Upper lobe of right lung (tissue), 1 donor: Measurements from ENCODE around the gene TMBIM6. TPM values are rescaled to one million over a fixed set of nuclear protein-coding genes. Genes with fewer than 3 reads are reported as not detected.

ENCODE experiments used
- ATAC-seq: fragments of 200-7000 bp; cut with Tn5 transposase; one replicate; pipeline ENCODE4 v1.9.1; 2020; ENCODE audit warnings: mild to moderate bottlenecking, moderate library complexity
- DNase-seq: peaks from one replicate; pipeline ENCODE4 v3.0.0-alpha.2; 2020
- H3K27ac ChIP-seq: fragments of 200-600 bp; one replicate; pipeline ENCODE4 v1.8.0; 2022
- H3K27me3 ChIP-seq: fragments of 200-600 bp; one replicate; pipeline ENCODE4 v1.8.0; 2022; ENCODE audit warnings: mild to moderate bottlenecking
- H3K36me3 ChIP-seq: fragments of 200-600 bp; one replicate; pipeline ENCODE4 v1.8.0; 2022
- H3K4me1 ChIP-seq: fragments of 200-600 bp; one replicate; pipeline ENCODE4 v1.8.0; 2022
- H3K4me3 ChIP-seq: fragments of 200-600 bp; one replicate; pipeline ENCODE4 v1.8.0; 2022; ENCODE audit warnings: mild to moderate bottlenecking
- H3K9me3 ChIP-seq: fragments of 200-600 bp; one replicate; pipeline ENCODE4 v1.8.0; 2022
- intact Hi-C: fragments of 100-400 bp; cut with DNase I; formaldehyde crosslinking; loops from one replicate; pipeline ENCODE4 v1.11.0; 2022
- total RNA-seq: library from RNA; stranded (reverse); fragmentation: NEBNext Ultra II Directional; extraction: Animal tissue kit (Norgen Biotek cat#: 25700); gene quantifications from one replicate; pipeline ENCODE4 v1.2.1, GENCODE V29; 2021
- TF ChIP-seq, protein P1 (sequence below): fragments of 200-600 bp; IDR thresholded peaks from one replicate; pipeline ENCODE4 v1.8.0; 2022; ENCODE audit warnings: antibody characterized with exemption
- donor health status: DM: no; HTN: yes; CAD: no; lungs with severe emphysema.

Gene TMBIM6
- total RNA-seq, 1 donor from 2014 or later, result 654 TPM

DNA sequence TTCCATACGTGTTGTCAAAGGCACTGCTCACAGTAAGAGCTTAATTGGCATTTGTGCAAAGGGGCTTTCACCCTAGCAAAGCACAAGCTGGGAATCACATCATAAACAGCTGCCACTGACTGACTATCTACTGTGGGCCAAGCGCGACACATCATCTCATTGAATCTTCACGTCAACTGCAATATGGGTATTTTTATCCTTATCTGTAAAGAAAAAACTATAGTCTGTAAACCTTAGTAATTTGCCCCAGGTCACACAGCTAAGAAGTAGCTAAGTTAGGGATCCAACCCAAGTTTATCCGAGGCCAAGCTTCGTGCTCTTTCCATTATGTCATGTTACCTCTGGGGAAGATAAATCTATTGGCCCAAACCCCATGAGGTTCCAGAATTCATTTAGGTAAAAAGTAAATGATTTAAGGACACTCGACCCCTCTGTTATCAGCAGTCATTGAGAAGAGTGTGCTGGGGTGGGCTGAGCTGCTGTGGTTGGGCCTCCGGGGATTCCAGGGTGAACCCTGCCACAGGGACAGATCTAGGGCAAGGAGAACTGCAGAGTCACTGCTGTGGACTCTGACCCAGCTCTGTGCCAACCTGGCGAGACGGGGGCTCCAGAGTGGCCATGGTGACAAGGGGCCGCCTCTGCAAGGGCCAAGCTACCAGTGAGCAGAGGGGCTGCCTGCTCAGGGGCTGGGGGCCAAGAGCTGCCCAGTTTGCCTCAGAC is 59.2 kb downstream of the TMBIM6 start:
- peak; percentile 10 for ATAC-seq
- intact Hi-C loops, result no loop called here
- H3K27ac ChIP-seq, result no peak overlapping the region

DNA sequence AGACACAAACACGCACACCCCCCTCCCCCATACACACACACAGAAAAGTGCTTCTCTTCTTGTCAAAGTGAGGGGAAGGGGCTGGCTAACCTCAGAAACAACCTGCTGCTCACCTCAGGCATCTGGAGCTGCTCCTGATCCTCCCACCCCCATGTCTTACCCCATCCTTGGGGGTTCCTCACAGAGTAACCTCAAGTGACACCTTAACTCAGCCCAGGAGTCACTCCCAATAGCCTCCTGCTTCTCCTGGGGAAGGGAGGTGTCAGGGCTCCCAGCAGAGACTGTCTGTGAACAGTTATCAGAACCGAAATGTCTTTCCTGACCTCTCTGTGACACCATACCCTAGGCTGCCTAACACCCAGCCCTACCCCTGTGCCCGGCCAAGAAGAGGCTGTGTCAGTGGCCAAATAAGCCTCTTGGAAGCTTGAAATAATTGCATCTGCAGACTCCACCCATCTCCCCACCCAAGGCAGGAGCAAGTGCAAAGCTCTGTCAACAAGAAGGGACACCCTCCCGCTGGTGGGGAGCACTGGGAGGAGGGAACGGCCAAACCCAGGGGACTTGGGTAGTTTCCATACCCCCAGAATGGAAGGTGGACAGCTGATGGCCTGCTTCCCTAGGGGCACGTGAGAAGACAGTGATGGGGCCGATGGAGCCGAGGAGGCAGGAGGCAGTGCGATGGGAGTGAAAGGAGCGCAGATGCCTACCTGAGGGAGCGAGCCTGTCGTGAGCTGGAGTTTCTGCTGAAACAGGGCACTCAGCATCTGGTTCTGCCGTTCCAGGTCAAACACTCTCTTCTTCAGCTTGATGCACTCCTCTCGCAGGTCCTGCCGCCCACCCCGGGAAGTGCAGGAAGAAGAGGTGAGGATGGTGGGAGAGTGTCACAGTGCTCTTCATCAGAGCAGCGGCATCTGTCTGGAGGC is 60.0 kb downstream of the TMBIM6 start:
- intact Hi-C loops, result no loop called here

More for the DNA sequence above, 59.2 kb downstream of the TMBIM6 start:
- Histone ChIP-seq H3K4me1 (no peaks in the 10 kb centered on the region), H3K9me3 (no peaks in the 10 kb centered on the region), H3K27me3 (no peaks in the 10 kb centered on the region), H3K36me3 (peaks cover 80% of the 10 kb centered on the region), H3K4me3 (no peak overlapping the region)
- DNase-seq, result no peak
- TF ChIP-seq, protein P1, sequence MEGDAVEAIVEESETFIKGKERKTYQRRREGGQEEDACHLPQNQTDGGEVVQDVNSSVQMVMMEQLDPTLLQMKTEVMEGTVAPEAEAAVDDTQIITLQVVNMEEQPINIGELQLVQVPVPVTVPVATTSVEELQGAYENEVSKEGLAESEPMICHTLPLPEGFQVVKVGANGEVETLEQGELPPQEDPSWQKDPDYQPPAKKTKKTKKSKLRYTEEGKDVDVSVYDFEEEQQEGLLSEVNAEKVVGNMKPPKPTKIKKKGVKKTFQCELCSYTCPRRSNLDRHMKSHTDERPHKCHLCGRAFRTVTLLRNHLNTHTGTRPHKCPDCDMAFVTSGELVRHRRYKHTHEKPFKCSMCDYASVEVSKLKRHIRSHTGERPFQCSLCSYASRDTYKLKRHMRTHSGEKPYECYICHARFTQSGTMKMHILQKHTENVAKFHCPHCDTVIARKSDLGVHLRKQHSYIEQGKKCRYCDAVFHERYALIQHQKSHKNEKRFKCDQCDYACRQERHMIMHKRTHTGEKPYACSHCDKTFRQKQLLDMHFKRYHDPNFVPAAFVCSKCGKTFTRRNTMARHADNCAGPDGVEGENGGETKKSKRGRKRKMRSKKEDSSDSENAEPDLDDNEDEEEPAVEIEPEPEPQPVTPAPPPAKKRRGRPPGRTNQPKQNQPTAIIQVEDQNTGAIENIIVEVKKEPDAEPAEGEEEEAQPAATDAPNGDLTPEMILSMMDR, result no peak

DNA sequence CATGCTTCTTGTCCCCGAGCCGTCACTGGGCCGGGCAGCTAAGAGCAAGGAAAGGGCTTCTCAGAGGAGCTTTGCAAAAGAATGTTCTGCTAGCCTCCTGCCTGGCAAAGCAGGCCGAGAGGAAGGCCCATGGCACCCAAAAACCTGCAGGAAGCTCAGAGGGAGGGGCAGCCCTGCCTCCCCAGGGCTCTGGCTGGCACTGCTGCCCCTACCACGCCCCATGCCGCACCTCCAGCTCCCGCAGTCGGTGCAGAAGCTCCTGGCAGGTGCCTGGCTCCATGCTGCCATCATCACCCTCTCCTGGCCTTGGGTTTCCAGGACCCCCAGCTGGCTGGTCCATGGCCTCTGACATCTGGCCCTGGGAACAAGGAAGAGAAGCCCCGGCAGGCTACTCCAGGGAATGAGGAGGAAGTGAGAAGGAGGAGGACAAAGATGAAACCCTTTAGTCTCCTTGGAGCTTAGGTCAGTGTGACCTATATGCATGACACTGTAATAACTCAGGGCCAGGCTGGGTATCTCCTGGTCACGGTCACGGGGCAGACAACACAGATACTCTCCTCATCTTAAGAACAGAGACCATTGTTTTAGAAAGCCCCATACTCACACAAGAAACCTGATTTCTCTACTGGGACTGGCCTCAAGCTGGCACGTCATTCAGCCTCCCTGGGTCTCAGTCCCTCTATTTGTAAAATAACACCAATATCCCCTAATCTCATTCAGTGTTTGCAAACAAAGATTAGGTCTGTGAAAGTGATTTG is 62.5 kb downstream of the TMBIM6 start:
- ATAC-seq, result no peak
- no peaks in the 10 kb centered on the region for H3K9me3 ChIP-seq
- peaks cover 5% of the 10 kb centered on the region for H3K4me1 ChIP-seq
- DNase-seq, result no peak
- peaks cover 60% of the 10 kb centered on the region for H3K36me3 ChIP-seq
- no peak overlapping the region for H3K27ac ChIP-seq
- no peak overlapping the region for H3K4me3 ChIP-seq
- H3K27me3 ChIP-seq, result no peaks in the 10 kb centered on the region
- TF ChIP-seq, protein P1, result no peak
- intact Hi-C loops, result no loop called here

More for the DNA sequence above, 60.0 kb downstream of the TMBIM6 start:
- H3K4me1 ChIP-seq, result no peaks in the 10 kb centered on the region
- H3K27me3 ChIP-seq, result no peaks in the 10 kb centered on the region
- H3K4me3 ChIP-seq, result no peak overlapping the region
- no peak overlapping the region for H3K27ac ChIP-seq
- ATAC-seq, result no peak
- H3K36me3 ChIP-seq, result peaks cover 84% of the 10 kb centered on the region
- no peaks in the 10 kb centered on the region for H3K9me3 ChIP-seq
- TF ChIP-seq, protein P1, result no peak
- DNase-seq, result no peak

DNA sequence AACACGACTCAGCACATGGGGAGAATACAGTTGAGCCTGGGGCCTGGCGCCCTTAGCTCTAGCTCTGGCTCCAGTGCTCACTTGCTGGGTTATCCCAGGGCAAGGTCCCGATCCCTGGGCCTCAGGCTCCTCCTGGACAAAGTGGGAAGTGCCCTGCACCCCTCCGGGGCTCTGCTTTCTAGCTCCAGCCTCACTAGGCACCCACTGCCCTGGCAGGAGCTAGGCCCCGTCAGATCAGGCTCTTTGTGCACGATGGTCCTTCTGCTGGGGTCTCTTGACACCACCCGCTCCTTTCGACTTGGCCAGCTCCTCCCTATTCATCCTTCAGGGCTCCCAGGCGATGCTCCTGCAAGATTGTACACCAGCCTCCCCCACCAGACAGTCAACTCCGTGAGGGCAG is 63.5 kb downstream of the TMBIM6 start:
- no peak for ATAC-seq
- Histone ChIP-seq H3K9me3 (no peaks in the 10 kb centered on the region), H3K36me3 (peaks cover 60% of the 10 kb centered on the region), H3K4me3 (no peak overlapping the region), H3K27ac (no peak overlapping the region), H3K27me3 (no peaks in the 10 kb centered on the region), H3K4me1 (peaks cover 14% of the 10 kb centered on the region)
- intact Hi-C loops, result no loop called here
- no peak for DNase-seq
- TF ChIP-seq, protein P1, result no peak

DNA sequence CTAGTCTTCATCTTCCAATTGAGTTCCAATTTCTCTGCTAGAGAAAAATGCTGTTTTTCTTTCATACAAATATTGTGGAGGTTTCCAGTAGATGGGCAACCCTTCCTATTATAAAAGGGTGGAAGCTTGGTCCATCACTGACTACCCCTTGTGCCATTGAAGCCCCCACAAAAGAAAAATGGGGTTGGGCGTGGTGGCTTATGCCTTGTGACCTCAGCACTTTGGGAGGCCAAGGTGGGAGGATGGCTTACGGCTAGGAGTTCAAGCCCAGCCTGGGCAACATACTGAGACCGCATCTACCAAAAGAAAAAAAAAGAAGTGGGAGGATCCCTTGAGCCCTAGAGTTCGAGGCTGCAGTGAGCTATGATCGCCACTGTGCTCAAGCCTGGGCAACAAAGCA is 64.1 kb downstream of the TMBIM6 start:
- intact Hi-C loops, result no loop called here
- Histone ChIP-seq H3K4me3 (no peak overlapping the region), H3K4me1 (peaks cover 20% of the 10 kb centered on the region), H3K9me3 (no peaks in the 10 kb centered on the region), H3K27me3 (no peaks in the 10 kb centered on the region), H3K36me3 (peaks cover 55% of the 10 kb centered on the region), H3K27ac (no peak overlapping the region)
- TF ChIP-seq, protein P1, result no peak
- ATAC-seq (no peak), DNase-seq (no peak)
